GM12864 (cell line): ENCODE results near the gene TFAP2D.

Experiments used
- DNase-seq: peaks from one replicate; pipeline ENCODE4 v3.0.0-alpha.2; 2011; ENCODE audit warnings: low read depth
- H3K4me3 ChIP-seq: 2 replicates; pipeline ENCODE4 v1.5.1; 2011; ENCODE audit warnings: mild to moderate bottlenecking, low read depth, low read length, control low read depth
- CTCF ChIP-seq: IDR thresholded peaks from 2 replicates; pipeline ENCODE4 v1.5.1; 2011; ENCODE audit warnings: low read depth, mild to moderate bottlenecking, moderate library complexity, low read length, control low read depth, inconsistent platforms; ENCODE audit errors: missing control alignments

TFAP2D gene

GRCh38 chr6:50713226-50713625 is at the start of gene TFAP2D:
Gene TFAP2D (plus strand): TSS chr6:50713526. CDS start chr6:50714056, 530 bp downstream.
- H3K4me3 ChIP-seq = no peak within 1 kb of the TSS
- TF ChIP-seq CTCF = no peak
- no peak for DNase-seq

- no peak overlapping the region for H3K4me3 ChIP-seq
- no peak for DNase-seq
- TF ChIP-seq CTCF = no peak
These were observed 49.5 kb upstream of the TFAP2D start for GRCh38 chr6:50663806-50664205.

- H3K4me3 ChIP-seq = no peak overlapping the region
- no peak for TF ChIP-seq CTCF
- DNase-seq = no peak
These were observed 47.2 kb upstream of the TFAP2D start for GRCh38 chr6:50666089-50666488.

- no peak for DNase-seq
- TF ChIP-seq CTCF = no peak
- H3K4me3 ChIP-seq = no peak overlapping the region
These were observed 32.0 kb upstream of the TFAP2D start for GRCh38 chr6:50681213-50681824.

- no peak for TF ChIP-seq CTCF
- no peak overlapping the region for H3K4me3 ChIP-seq
- no peak for DNase-seq
These were observed 24.1 kb upstream of the TFAP2D start for GRCh38 chr6:50689210-50689609.

GRCh38 chr6:50691814-50692495 is 21.4 kb upstream of the TFAP2D start:
- no peak for TF ChIP-seq CTCF
- H3K4me3 ChIP-seq = no peak overlapping the region
- no peak for DNase-seq

- H3K4me3 ChIP-seq = no peak overlapping the region
- DNase-seq = no peak
- TF ChIP-seq CTCF = no peak
These were observed 14.8 kb upstream of the TFAP2D start for GRCh38 chr6:50698546-50698945.
